ENCODE measurements around the gene R3HDM1. TPM values are rescaled to one million over a fixed set of nuclear protein-coding genes. Genes with fewer than 3 reads are reported as not detected.

R3HDM1 gene
- total RNA-seq, 4 donors from 2014 or later, result 15.9 to 27.9 (median 22.8) TPM

DNA sequence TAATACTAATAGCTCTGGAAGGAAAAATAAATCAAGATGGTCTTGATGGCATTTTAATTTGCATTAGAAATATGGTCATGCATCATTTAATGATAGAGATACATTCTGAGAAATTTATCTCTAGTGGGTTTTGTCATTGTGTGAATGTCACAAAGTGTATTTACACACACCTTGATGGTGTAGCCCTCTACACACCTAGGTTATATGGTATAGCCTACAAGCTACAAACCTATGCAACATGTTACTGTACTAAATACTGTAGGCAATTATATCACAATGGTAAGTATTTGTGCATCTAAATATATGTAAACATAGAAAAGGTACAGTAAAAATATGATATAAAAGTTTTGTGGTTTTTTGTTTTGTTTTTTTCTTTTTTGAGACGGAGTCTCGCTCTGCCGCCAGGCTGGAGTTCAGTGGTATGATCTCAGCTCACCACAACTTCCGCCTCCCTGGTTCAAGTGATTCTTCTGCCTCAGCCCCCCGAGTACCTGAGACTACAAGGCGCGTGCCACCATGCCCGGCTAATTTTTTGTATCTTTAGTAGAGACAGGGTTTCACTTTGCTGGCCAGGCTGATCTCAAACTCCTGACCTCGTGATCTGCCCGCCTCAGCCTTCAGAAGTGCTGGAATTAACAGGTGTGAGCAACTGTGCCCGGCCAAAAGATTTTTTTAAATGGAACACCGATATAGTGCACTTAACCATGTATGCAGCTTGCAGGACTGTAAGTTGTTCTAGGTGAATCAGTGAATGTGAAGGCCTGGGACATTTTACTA lies 126.7 kb downstream of the R3HDM1 start:
- Histone ChIP-seq H3K4me1 (no peaks in the 10 kb centered on the region), H3K36me3 (peaks cover 0 to 77% of the 10 kb centered on the region in 2 donors), H3K27ac (no peak overlapping the region), H3K9me3 (no peaks in the 10 kb centered on the region), H3K27me3 (no peaks in the 10 kb centered on the region), H3K4me3 (no peak overlapping the region)
- TF ChIP-seq EP300 (IDR thresholded peaks at IDR 0.05), result no peak
- no peak for TF ChIP-seq POLR2A (IDR thresholded peaks at IDR 0.05)
- WGBS, 2 donors (ENCODE audit: low coverage in 1 of 2), result 87 to 91% methylated on average over 8 to 12 of the region's 12 CpGs
- ATAC-seq, result no peak

- no peak overlapping the region for H3K27ac ChIP-seq
- peaks cover 0 to 49% of the 10 kb centered on the region in 2 donors for H3K36me3 ChIP-seq
- H3K9me3 ChIP-seq, result no peaks in the 10 kb centered on the region
- TF ChIP-seq POLR2A (IDR thresholded peaks at IDR 0.05) (no peak), CTCF (IDR thresholded peaks at IDR 0.05) (no peak), POLR2AphosphoS5 (IDR thresholded peaks at IDR 0.05) (no peak), EP300 (IDR thresholded peaks at IDR 0.05) (no peak)
- 71 to 75% methylated on average over 1 of the region's 1 CpG for WGBS, 2 donors (ENCODE audit: low coverage in 1 of 2)
- H3K4me1 ChIP-seq, result no peaks in the 10 kb centered on the region
- no peak for ATAC-seq
- no peaks in the 10 kb centered on the region for H3K27me3 ChIP-seq
- H3K4me3 ChIP-seq, result no peak overlapping the region
Observed at GRCh38 chr2:135662088-135662487, 130.8 kb downstream of the R3HDM1 start.

GRCh38 chr2:135663148-135663700 lies 131.9 kb downstream of the R3HDM1 start:
- TF ChIP-seq POLR2AphosphoS5 (IDR thresholded peaks at IDR 0.05), result no peak
- no peak for TF ChIP-seq CTCF (IDR thresholded peaks at IDR 0.05)
- TF ChIP-seq EP300 (IDR thresholded peaks at IDR 0.05), result no peak
- no peak for TF ChIP-seq POLR2A (IDR thresholded peaks at IDR 0.05)
- no peaks in the 10 kb centered on the region for H3K27me3 ChIP-seq
- peaks cover 0 to 38% of the 10 kb centered on the region in 2 donors for H3K36me3 ChIP-seq
- H3K4me1 ChIP-seq, result no peaks in the 10 kb centered on the region
- no peak for ATAC-seq
- H3K27ac ChIP-seq, result no peak overlapping the region
- H3K9me3 ChIP-seq, result no peaks in the 10 kb centered on the region
- no peak overlapping the region for H3K4me3 ChIP-seq

DNA sequence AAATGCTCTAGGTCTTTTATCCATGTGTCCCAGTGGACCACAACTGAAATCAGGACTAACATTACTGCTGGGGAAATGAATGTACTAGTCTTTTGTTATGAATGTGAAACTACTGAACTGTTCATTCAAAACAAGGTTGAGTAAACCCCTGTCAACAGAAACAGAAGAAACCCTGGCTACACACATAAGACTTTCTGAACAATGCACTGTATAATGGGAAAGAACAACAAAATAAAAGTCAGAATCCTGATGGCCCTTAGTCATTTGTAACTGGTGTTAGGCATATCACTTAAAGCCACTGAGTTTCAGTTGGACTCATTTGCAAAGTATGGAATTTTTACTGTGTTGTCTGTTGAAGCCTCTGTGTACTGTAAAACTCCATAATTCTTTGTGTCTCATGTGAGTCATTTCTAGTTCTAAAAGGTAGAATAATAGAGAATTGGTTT lies 133.4 kb downstream of the R3HDM1 start:
- Histone ChIP-seq H3K27ac (no peak overlapping the region), H3K4me3 (no peak overlapping the region), H3K27me3 (no peaks in the 10 kb centered on the region), H3K4me1 (no peaks in the 10 kb centered on the region), H3K36me3 (peaks cover 0 to 24% of the 10 kb centered on the region in 2 donors), H3K9me3 (no peaks in the 10 kb centered on the region)
- no peak for ATAC-seq
- TF ChIP-seq CTCF (IDR thresholded peaks at IDR 0.05), result no peak
- TF ChIP-seq POLR2AphosphoS5 (IDR thresholded peaks at IDR 0.05), result no peak
- no peak for TF ChIP-seq POLR2A (IDR thresholded peaks at IDR 0.05)
- TF ChIP-seq EP300 (IDR thresholded peaks at IDR 0.05), result no peak

DNA sequence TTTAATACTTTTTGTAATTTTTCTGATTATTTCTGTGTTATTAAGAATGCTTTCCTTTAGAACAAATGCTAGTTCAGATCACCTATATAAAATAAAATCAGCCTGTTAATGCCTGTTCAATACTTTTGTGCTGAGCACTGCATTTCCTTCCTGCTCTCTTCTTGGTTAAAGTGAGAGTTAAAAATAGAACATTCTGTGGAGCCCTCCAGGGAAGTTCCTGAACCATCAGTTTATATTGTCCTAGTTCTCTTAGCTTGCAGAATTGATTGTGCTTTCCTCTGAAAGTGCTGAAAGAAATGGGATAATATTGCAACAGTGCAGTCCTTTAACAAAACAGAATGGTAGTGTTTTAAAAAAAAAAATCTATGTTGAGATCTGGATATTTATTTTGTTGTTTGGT lies 135.8 kb downstream of the R3HDM1 start:
- Histone ChIP-seq H3K4me3 (no peak overlapping the region), H3K27me3 (no peaks in the 10 kb centered on the region), H3K27ac (no peak overlapping the region), H3K36me3 (peaks cover 0 to 13% of the 10 kb centered on the region in 2 donors), H3K4me1 (no peaks in the 10 kb centered on the region), H3K9me3 (no peaks in the 10 kb centered on the region)
- TF ChIP-seq EP300 (IDR thresholded peaks at IDR 0.05), result no peak
- no peak for TF ChIP-seq POLR2A (IDR thresholded peaks at IDR 0.05)
- no peak for TF ChIP-seq POLR2AphosphoS5 (IDR thresholded peaks at IDR 0.05)
- no peak for ATAC-seq

- Histone ChIP-seq H3K4me1 (no peaks in the 10 kb centered on the region), H3K9me3 (no peaks in the 10 kb centered on the region), H3K36me3 (peaks cover 0 to 63% of the 10 kb centered on the region in 2 donors), H3K27me3 (no peaks in the 10 kb centered on the region), H3K4me3 (no peak overlapping the region), H3K27ac (no peak overlapping the region)
- whole genome bisulfite sequencing, 2 donors (ENCODE audit: low coverage in 1 of 2), result 88 to 95% methylated on average over 1 of the region's 1 CpG
- TF ChIP-seq CTCF (IDR thresholded peaks at IDR 0.05), result no peak
- no peak for TF ChIP-seq POLR2A (IDR thresholded peaks at IDR 0.05)
- no peak for TF ChIP-seq POLR2AphosphoS5 (IDR thresholded peaks at IDR 0.05)
- TF ChIP-seq EP300 (IDR thresholded peaks at IDR 0.05), result no peak
- ATAC-seq, result no peak
Observed at GRCh38 chr2:135674453-135674852, 143.2 kb downstream of the R3HDM1 start.

All from gastroesophageal sphincter (tissue), 4 donors.